22Rv1 (cell line): ENCODE results near the gene CDX1.

ENCODE experiments used
- CTCF ChIP-seq: fragments of 450-650 bp; IDR thresholded peaks from 2 replicates; pipeline ENCODE4 v1.5.1; 2017; ENCODE audit warnings: mild to moderate bottlenecking
- ZFX ChIP-seq: fragments of 450-650 bp; IDR thresholded peaks from 2 replicates; pipeline ENCODE4 v1.6.1; 2017; ENCODE audit warnings: antibody characterized with exemption, borderline replicate concordance

- TF ChIP-seq CTCF, result no peak
- TF ChIP-seq ZFX, result no peak
Measured at GRCh38 chr5:150124596-150124995, 42.0 kb upstream of the CDX1 start.
